ENCODE measurements around the gene STIM2. TPM values are rescaled to one million over a fixed set of nuclear protein-coding genes. Genes with fewer than 3 reads are reported as not detected.

Gene STIM2
- total RNA-seq, 1 experiment from 2014 or later: 23.9 TPM

GRCh38 chr4:26936284-26937065 lies 75.8 kb downstream of the STIM2 start:
- CTCF ChIA-PET: no interaction called here
- ATAC-seq (no peak), DNase-seq (ENCODE audit: low read depth, low spot score) (no peak)
- POLR2A ChIA-PET: no interaction called here
- intact Hi-C loops (cut with micrococcal nuclease; ENCODE audit: unreplicated experiment): no loop called here
- no peaks in the 10 kb centered on the region for H3K27me3 ChIP-seq (ENCODE audit: control insufficient read depth, insufficient read depth, low read length)
- no peak for TF ChIP-seq POLR2AphosphoS5 (IDR thresholded peaks at IDR 0.05; ENCODE audit: low read depth, low read length)
- TF ChIP-seq TCF7L2 (IDR thresholded peaks at IDR 0.05; ENCODE audit: low read depth, low read length): no peak
- in situ Hi-C loops (cut with HindIII; ENCODE audit: low pct_unique_long_range_greater_than_20kb, low sequenced_read_pairs): no loop called here
- H3K27ac ChIP-seq (ENCODE audit: low read length): no peak overlapping the region
- no peaks in the 10 kb centered on the region for H3K36me3 ChIP-seq (ENCODE audit: control insufficient read depth, insufficient read depth, low read length)
- H3K4me1 ChIP-seq (ENCODE audit: control insufficient read depth, insufficient read depth, low read length): no peaks in the 10 kb centered on the region; the same call in 1 of the 2 replicates
- H3K9me3 ChIP-seq (ENCODE audit: control insufficient read depth, insufficient read depth, low read depth, low read length): no peaks in the 10 kb centered on the region
- BruUV-seq (replicated peaks): no TSS peak
- H3K4me3 ChIP-seq (ENCODE audit: low read depth in 2 of 2, low read length in 2 of 2): no peak overlapping the region

GRCh38 chr4:26937139-26937538 lies 76.5 kb downstream of the STIM2 start:
- in situ Hi-C loops (cut with HindIII; ENCODE audit: low pct_unique_long_range_greater_than_20kb, low sequenced_read_pairs): no loop called here
- Histone ChIP-seq H3K9me3 (ENCODE audit: control insufficient read depth, insufficient read depth, low read depth, low read length) (no peaks in the 10 kb centered on the region), H3K4me3 (ENCODE audit: low read depth in 2 of 2, low read length in 2 of 2) (no peak overlapping the region), H3K27ac (ENCODE audit: low read length) (no peak overlapping the region), H3K4me1 (ENCODE audit: control insufficient read depth, insufficient read depth, low read length) (no peaks in the 10 kb centered on the region; the same call in 1 of the 2 replicates), H3K27me3 (ENCODE audit: control insufficient read depth, insufficient read depth, low read length) (no peaks in the 10 kb centered on the region), H3K36me3 (ENCODE audit: control insufficient read depth, insufficient read depth, low read length) (no peaks in the 10 kb centered on the region)
- BruUV-seq (replicated peaks): no TSS peak
- ATAC-seq: no peak
- POLR2A ChIA-PET: no interaction called here
- intact Hi-C loops (cut with micrococcal nuclease; ENCODE audit: unreplicated experiment): no loop called here
- TF ChIP-seq POLR2AphosphoS5 (IDR thresholded peaks at IDR 0.05; ENCODE audit: low read depth, low read length): no peak
- TF ChIP-seq TCF7L2 (IDR thresholded peaks at IDR 0.05; ENCODE audit: low read depth, low read length): no peak
- TF ChIP-seq CTCF (IDR thresholded peaks at IDR 0.05): no peak
- no peak for TF ChIP-seq SIN3A (IDR thresholded peaks at IDR 0.05; ENCODE audit: borderline replicate concordance, insufficient read depth, low read depth, low read length)
- no peak for TF ChIP-seq REST (IDR thresholded peaks at IDR 0.05; ENCODE audit: insufficient read depth in 1 of 2, low read depth in 2 of 2, low read length in 1 of 2)
- no peak for DNase-seq (ENCODE audit: low read depth, low spot score)
- CTCF ChIA-PET: no interaction called here

GRCh38 chr4:26937567-26937966 lies 76.9 kb downstream of the STIM2 start:
- Histone ChIP-seq H3K27me3 (ENCODE audit: control insufficient read depth, insufficient read depth, low read length) (no peaks in the 10 kb centered on the region), H3K4me1 (ENCODE audit: control insufficient read depth, insufficient read depth, low read length) (no peaks in the 10 kb centered on the region; the same call in 1 of the 2 replicates), H3K4me3 (ENCODE audit: low read depth in 2 of 2, low read length in 2 of 2) (no peak overlapping the region), H3K36me3 (ENCODE audit: control insufficient read depth, insufficient read depth, low read length) (no peaks in the 10 kb centered on the region), H3K9me3 (ENCODE audit: control insufficient read depth, insufficient read depth, low read depth, low read length) (no peaks in the 10 kb centered on the region), H3K27ac (ENCODE audit: low read length) (no peak overlapping the region)
- DNase-seq (ENCODE audit: low read depth, low spot score) (no peak), ATAC-seq (no peak)
- TF ChIP-seq POLR2AphosphoS5 (IDR thresholded peaks at IDR 0.05; ENCODE audit: low read depth, low read length) (no peak), CTCF (IDR thresholded peaks at IDR 0.05) (no peak)
- ChIA-PET CTCF (interaction anchor here (0.6 to 0.7 kb wide), 2 partner anchors 680 to 777 kb away, joined by 3 read pairs; no protein-coding TSS in a partner anchor), POLR2A (no interaction called here)
- in situ Hi-C loops (cut with HindIII; ENCODE audit: low pct_unique_long_range_greater_than_20kb, low sequenced_read_pairs) (no loop called here), intact Hi-C loops (cut with micrococcal nuclease; ENCODE audit: unreplicated experiment) (no loop called here)
- no TSS peak for BruUV-seq (replicated peaks)

Data from Panc1 (cell line).